Measurements from ENCODE around the gene XRCC4.

DNA sequence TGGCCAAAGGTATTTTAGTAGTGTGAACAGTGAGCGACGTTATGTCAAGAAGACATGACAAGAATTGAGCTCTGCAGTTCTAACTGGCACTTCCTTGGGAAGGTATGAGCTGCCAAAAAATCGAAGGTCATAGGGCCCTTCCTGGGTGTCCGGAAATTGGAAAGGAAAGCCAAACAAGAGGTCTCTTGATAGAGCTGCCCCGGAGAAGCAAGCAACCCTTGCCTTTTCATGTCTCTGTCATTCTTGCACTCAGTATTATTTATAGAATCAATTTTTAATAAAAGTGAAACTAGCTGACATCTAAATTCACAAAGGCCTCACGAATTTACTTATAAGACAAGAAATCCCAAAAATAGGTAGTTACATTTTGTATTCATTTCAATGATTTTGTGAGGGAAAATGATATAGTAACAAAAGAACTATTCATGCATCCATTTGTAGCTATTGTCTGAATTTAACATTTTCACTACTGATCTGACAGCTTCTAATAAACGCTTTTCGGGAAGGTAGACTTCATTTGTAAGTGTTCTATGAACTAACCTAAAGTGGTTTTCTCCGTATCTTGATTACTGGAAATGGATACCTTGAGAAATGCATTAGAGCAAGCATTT lies 280.4 kb downstream of the XRCC4 start:
- TF ChIP-seq, protein P1, sequence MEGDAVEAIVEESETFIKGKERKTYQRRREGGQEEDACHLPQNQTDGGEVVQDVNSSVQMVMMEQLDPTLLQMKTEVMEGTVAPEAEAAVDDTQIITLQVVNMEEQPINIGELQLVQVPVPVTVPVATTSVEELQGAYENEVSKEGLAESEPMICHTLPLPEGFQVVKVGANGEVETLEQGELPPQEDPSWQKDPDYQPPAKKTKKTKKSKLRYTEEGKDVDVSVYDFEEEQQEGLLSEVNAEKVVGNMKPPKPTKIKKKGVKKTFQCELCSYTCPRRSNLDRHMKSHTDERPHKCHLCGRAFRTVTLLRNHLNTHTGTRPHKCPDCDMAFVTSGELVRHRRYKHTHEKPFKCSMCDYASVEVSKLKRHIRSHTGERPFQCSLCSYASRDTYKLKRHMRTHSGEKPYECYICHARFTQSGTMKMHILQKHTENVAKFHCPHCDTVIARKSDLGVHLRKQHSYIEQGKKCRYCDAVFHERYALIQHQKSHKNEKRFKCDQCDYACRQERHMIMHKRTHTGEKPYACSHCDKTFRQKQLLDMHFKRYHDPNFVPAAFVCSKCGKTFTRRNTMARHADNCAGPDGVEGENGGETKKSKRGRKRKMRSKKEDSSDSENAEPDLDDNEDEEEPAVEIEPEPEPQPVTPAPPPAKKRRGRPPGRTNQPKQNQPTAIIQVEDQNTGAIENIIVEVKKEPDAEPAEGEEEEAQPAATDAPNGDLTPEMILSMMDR (IDR thresholded peaks at IDR 0.05): no peak
- no peak for TF ChIP-seq POLR2A (IDR thresholded peaks at IDR 0.05)

All from adrenal gland (tissue), 5 donors.